HCT116 (cell line): Measurements from ENCODE around the gene CDHR4. TPM values are rescaled to one million over a fixed set of nuclear protein-coding genes. Genes with fewer than 3 reads are reported as not detected.

ENCODE experiments used
- ATAC-seq: fragments of 200-7000 bp; cut with Tn5 transposase; 2 replicates; pipeline ENCODE4 v1.9.1; 2020; ENCODE audit warnings: mild to moderate bottlenecking, moderate library complexity
- BruUV-seq: library from RNA; stranded (reverse); fragments of 400-500 nt; replicated peaks from 2 replicates; lab custom pipeline; 2021; lab: Mats Ljungman, UMichigan
- CTCF ChIA-PET: fragments of 300-600 bp; sonication (Branson Sonifier 250); formaldehyde crosslinking; loops from one replicate; lab custom pipeline; 2021; ENCODE audit warnings: antibody characterized with exemption; lab: Charles Lee
- POLR2A ChIA-PET: fragments of 300-600, 350-600 bp; sonication (Branson Sonifier 250); formaldehyde crosslinking; loops from one replicate; lab custom pipeline; 2021; ENCODE audit warnings: antibody characterized with exemption; lab: Charles Lee
- RAD21 ChIA-PET, 2 experiments: fragments of 300-600 bp; sonication (Branson Sonifier 250); formaldehyde crosslinking; loops; one replicate each; lab custom pipeline; 2023; ENCODE audit warnings: low total read pairs in 2 of 2; ENCODE audit not compliant: uncharacterized antibody in 2 of 2, unreplicated experiment in 2 of 2, low non-redundant PET in 1 of 2; lab: Charles Lee
- DNase-seq: peaks from one replicate; pipeline ENCODE4 v3.0.0-alpha.2; 2010; ENCODE audit warnings: low read depth, low spot score
- H2AFZ ChIP-seq: fragments of 200-600 bp; shearing (Covaris generic), sonication (generic); 2 replicates; pipeline ENCODE4 v1.6.1; 2017; ENCODE audit warnings: low read depth, mixed run types, mixed read lengths, antibody characterized with exemption, low read length; ENCODE audit not compliant: poor library complexity, severe bottlenecking
- H3K27ac ChIP-seq: 2 replicates; pipeline ENCODE4 v1.5.1; 2012; ENCODE audit warnings: low read depth, low read length
- H3K27me3 ChIP-seq: fragments of 200-600 bp; sonication (generic); 2 replicates; pipeline ENCODE4 v1.6.1; 2016; ENCODE audit warnings: mixed run types, low read length, mixed read lengths; ENCODE audit not compliant: insufficient read depth
- H3K36me3 ChIP-seq, 2 experiments: fragments of 200-500 bp in 1 of 2; fragments of 200-600 bp in 1 of 2; sonication (Bioruptor generic) in 1 of 2; sonication (generic) in 1 of 2; 2 replicates each; pipeline versions ENCODE4 v1.5.1 to v1.6.1; 2014 to 2016; ENCODE audit warnings: low read length in 2 of 2, inconsistent platforms in 1 of 2, mixed read lengths in 1 of 2, mixed run types in 1 of 2; ENCODE audit not compliant: insufficient read depth in 2 of 2, control insufficient read depth in 1 of 2
- H3K4me1 ChIP-seq, 2 experiments: fragments of 200-600 bp in 1 of 2; sonication (generic) in 1 of 2; 2 replicates each; pipeline versions ENCODE4 v1.5.1 to v1.6.1; 2012 to 2017; ENCODE audit warnings: low read length in 2 of 2, inconsistent platforms in 1 of 2, mild to moderate bottlenecking in 1 of 2, mixed read lengths in 1 of 2, mixed run types in 1 of 2, moderate library complexity in 1 of 2; ENCODE audit not compliant: insufficient read depth in 2 of 2, control insufficient read depth in 1 of 2
- H3K4me2 ChIP-seq: fragments of 200-600 bp; sonication (generic); 2 replicates; pipeline ENCODE4 v1.6.1; 2017; ENCODE audit warnings: mixed run types, low read length, mixed read lengths
- H3K4me3 ChIP-seq, 2 experiments: fragments of 200-600 bp in 1 of 2; sonication (generic) in 1 of 2; replicated peaks in 1 of 2; 2 replicates each; pipeline ENCODE4 v1.5.1; 2011 to 2016; ENCODE audit warnings: low read length in 2 of 2, control low read depth in 1 of 2, low read depth in 1 of 2, mild to moderate bottlenecking in 1 of 2, mixed read lengths in 1 of 2, mixed run types in 1 of 2
- H3K79me2 ChIP-seq: fragments of 200-600 bp; sonication (generic); 2 replicates; pipeline ENCODE4 v1.6.1; 2017; ENCODE audit warnings: mild to moderate bottlenecking, mixed run types, low read length, moderate library complexity, mixed read lengths; ENCODE audit not compliant: insufficient read depth
- H3K9ac ChIP-seq: fragments of 200-600 bp; sonication (generic); 2 replicates; pipeline ENCODE4 v1.6.1; 2016; ENCODE audit warnings: low read length, mixed read lengths
- H3K9me2 ChIP-seq: fragments of 200-600 bp; sonication (generic), shearing (Covaris generic); 2 replicates; pipeline ENCODE4 v1.6.1; 2017; ENCODE audit warnings: mixed run types, mild to moderate bottlenecking, moderate library complexity; ENCODE audit not compliant: insufficient read depth
- H3K9me3 ChIP-seq, 2 experiments: fragments of 200-500 bp in 1 of 2; fragments of 200-600 bp in 1 of 2; sonication (Bioruptor generic) in 1 of 2; sonication (generic) in 1 of 2; 2 replicates each; pipeline ENCODE4 v1.6.1; 2014 to 2017; ENCODE audit warnings: low read length in 2 of 2, mixed read lengths in 2 of 2, inconsistent platforms in 1 of 2, low read depth in 1 of 2, mild to moderate bottlenecking in 1 of 2, mixed run types in 1 of 2, moderate library complexity in 1 of 2; ENCODE audit not compliant: control insufficient read depth in 1 of 2, insufficient read depth in 1 of 2
- H4K20me1 ChIP-seq: fragments of 200-600 bp; sonication (generic), shearing (Covaris generic); 2 replicates; pipeline ENCODE4 v1.6.1; 2017; ENCODE audit warnings: mixed run types, mild to moderate bottlenecking, moderate library complexity; ENCODE audit not compliant: insufficient read depth
- CBX3 ChIP-seq: IDR thresholded peaks from 2 replicates; pipeline ENCODE4 v1.6.1; 2012; ENCODE audit warnings: low read depth
- CEBPB ChIP-seq: IDR thresholded peaks from 2 replicates; pipeline ENCODE4 v1.6.1; 2012; ENCODE audit warnings: low read depth
- EZH2 ChIP-seq: fragments of 200-600 bp; sonication (generic); IDR thresholded peaks from 2 replicates; pipeline ENCODE4 v1.6.1; 2017; ENCODE audit warnings: antibody characterized with exemption, mixed run types
- EZH2phosphoT487 ChIP-seq: fragments of 200-600 bp; IDR thresholded peaks from 2 replicates; pipeline ENCODE4 v1.6.1; 2018; ENCODE audit warnings: antibody characterized with exemption, borderline replicate concordance
- POLR2A ChIP-seq: IDR thresholded peaks from 2 replicates; pipeline ENCODE4 v1.7.0; 2011; ENCODE audit warnings: borderline replicate concordance; ENCODE audit not compliant: insufficient read depth, insufficient read length; ENCODE audit errors: extremely low read depth
- RAD21 ChIP-seq: IDR thresholded peaks from 2 replicates; pipeline ENCODE4 v1.6.1; 2012; ENCODE audit warnings: low read depth, mild to moderate bottlenecking
- SIN3A ChIP-seq: IDR thresholded peaks from 2 replicates; pipeline ENCODE4 v1.6.1; 2012; ENCODE audit warnings: low read depth
- SRF ChIP-seq: IDR thresholded peaks from 2 replicates; pipeline ENCODE4 v1.6.1; 2012; ENCODE audit warnings: low read depth
- ZFX ChIP-seq: fragments of 450-650 bp; IDR thresholded peaks from 2 replicates; pipeline ENCODE4 v1.6.1; 2017
- ZNF274 ChIP-seq: fragments of 200-500 bp; sonication (Bioruptor generic); IDR thresholded peaks from 2 replicates; pipeline ENCODE4 v1.6.1; 2014; ENCODE audit warnings: mild to moderate bottlenecking, low read depth, low read length, inconsistent platforms
- intact Hi-C: fragments of 100-400 bp; cut with micrococcal nuclease; formaldehyde crosslinking; loops from 2 replicates; pipeline ENCODE4 v1.10.0; 2022
- total RNA-seq: library from RNA; stranded (reverse); gene quantifications from one replicate; pipeline ENCODE4 v1.2.1, GENCODE V29; 2021; ENCODE audit not compliant: unreplicated experiment
- TF ChIP-seq, protein P1 (sequence below): IDR thresholded peaks from 2 replicates; pipeline ENCODE4 v1.6.1; 2012
- TF ChIP-seq, protein P2 (sequence below), 3 experiments: fragments of 200-600 bp in 1 of 3; sonication (generic) in 1 of 3; IDR thresholded peaks in 2 of 3; conservative IDR thresholded peaks in 1 of 3; 2 replicates each; pipeline ENCODE4 v1.5.1; 2012 to 2017; ENCODE audit warnings: low read depth in 2 of 3, low read length in 2 of 3, antibody characterized with exemption in 1 of 3, borderline replicate concordance in 1 of 3, control low read depth in 1 of 3, mild to moderate bottlenecking in 1 of 3, mixed read lengths in 1 of 3, mixed run types in 1 of 3, moderate library complexity in 1 of 3; ENCODE audit not compliant: insufficient read depth in 1 of 3
- TF ChIP-seq, protein P3 (sequence below): IDR thresholded peaks from 2 replicates; pipeline ENCODE4 v1.6.1; 2012; ENCODE audit warnings: low read depth

The CDHR4 gene
- total RNA-seq, 1 experiment from 2014 or later = not detected

DNA sequence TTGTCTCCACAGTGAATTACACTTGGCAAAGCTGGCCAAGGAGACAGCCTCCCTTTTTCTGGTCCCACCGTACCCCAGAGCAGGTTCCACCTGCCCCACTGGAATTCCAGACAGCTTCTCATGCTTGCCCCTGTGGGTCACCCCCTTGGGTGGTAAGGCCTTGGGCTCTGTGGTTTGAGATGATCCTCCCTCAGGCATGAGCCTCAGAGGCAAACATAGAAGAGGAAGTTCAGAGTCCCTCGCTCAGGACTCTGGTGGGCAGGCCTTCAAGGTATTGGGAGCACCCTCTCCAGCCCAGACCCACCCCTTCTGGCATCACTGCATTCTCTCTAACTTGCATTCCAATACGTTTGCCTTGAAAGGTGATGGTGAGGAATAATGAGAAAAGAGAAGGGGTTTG lies 31.7 kb upstream of the CDHR4 start:
- no peak for ATAC-seq
- H3K9ac ChIP-seq = no peak overlapping the region
- H3K79me2 ChIP-seq = no peaks in the 10 kb centered on the region
- no peak for TF ChIP-seq SIN3A
- TF ChIP-seq CEBPB = no peak
- TF ChIP-seq RAD21 = no peak
- TF ChIP-seq, protein P1, sequence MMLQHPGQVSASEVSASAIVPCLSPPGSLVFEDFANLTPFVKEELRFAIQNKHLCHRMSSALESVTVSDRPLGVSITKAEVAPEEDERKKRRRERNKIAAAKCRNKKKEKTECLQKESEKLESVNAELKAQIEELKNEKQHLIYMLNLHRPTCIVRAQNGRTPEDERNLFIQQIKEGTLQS = no peak
- no peak for TF ChIP-seq POLR2A
- TF ChIP-seq, protein P2, sequence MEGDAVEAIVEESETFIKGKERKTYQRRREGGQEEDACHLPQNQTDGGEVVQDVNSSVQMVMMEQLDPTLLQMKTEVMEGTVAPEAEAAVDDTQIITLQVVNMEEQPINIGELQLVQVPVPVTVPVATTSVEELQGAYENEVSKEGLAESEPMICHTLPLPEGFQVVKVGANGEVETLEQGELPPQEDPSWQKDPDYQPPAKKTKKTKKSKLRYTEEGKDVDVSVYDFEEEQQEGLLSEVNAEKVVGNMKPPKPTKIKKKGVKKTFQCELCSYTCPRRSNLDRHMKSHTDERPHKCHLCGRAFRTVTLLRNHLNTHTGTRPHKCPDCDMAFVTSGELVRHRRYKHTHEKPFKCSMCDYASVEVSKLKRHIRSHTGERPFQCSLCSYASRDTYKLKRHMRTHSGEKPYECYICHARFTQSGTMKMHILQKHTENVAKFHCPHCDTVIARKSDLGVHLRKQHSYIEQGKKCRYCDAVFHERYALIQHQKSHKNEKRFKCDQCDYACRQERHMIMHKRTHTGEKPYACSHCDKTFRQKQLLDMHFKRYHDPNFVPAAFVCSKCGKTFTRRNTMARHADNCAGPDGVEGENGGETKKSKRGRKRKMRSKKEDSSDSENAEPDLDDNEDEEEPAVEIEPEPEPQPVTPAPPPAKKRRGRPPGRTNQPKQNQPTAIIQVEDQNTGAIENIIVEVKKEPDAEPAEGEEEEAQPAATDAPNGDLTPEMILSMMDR (IDR thresholded peaks at IDR 0.05 in 2 of 3, conservative IDR thresholded peaks at IDR 0.05 in 1 of 3; ENCODE audit: borderline replicate concordance in 1 of 3, insufficient read depth in 1 of 3, low read depth in 2 of 3, low read length in 2 of 3) = no peak
- no peak for TF ChIP-seq EZH2phosphoT487
- TF ChIP-seq, protein P3, sequence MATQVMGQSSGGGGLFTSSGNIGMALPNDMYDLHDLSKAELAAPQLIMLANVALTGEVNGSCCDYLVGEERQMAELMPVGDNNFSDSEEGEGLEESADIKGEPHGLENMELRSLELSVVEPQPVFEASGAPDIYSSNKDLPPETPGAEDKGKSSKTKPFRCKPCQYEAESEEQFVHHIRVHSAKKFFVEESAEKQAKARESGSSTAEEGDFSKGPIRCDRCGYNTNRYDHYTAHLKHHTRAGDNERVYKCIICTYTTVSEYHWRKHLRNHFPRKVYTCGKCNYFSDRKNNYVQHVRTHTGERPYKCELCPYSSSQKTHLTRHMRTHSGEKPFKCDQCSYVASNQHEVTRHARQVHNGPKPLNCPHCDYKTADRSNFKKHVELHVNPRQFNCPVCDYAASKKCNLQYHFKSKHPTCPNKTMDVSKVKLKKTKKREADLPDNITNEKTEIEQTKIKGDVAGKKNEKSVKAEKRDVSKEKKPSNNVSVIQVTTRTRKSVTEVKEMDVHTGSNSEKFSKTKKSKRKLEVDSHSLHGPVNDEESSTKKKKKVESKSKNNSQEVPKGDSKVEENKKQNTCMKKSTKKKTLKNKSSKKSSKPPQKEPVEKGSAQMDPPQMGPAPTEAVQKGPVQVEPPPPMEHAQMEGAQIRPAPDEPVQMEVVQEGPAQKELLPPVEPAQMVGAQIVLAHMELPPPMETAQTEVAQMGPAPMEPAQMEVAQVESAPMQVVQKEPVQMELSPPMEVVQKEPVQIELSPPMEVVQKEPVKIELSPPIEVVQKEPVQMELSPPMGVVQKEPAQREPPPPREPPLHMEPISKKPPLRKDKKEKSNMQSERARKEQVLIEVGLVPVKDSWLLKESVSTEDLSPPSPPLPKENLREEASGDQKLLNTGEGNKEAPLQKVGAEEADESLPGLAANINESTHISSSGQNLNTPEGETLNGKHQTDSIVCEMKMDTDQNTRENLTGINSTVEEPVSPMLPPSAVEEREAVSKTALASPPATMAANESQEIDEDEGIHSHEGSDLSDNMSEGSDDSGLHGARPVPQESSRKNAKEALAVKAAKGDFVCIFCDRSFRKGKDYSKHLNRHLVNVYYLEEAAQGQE = no peak
- no peak for TF ChIP-seq SRF
- TF ChIP-seq EZH2 = no peak
- no peak for TF ChIP-seq ZFX
- TF ChIP-seq ZNF274 = no peak
- TF ChIP-seq CBX3 = no peak
- no peaks in the 10 kb centered on the region for H3K27me3 ChIP-seq
- H3K9me3 ChIP-seq = no peaks in the 10 kb centered on the region
- no peaks in the 10 kb centered on the region for H3K9me2 ChIP-seq
- H3K4me2 ChIP-seq = no peak overlapping the region
- intact Hi-C loops = no loop called here
- no TSS peak for BruUV-seq
- no peak overlapping the region for H3K27ac ChIP-seq
- no peak for DNase-seq
- RAD21 ChIA-PET = no interaction called here
- H3K4me1 ChIP-seq = no peaks in the 10 kb centered on the region
- no peaks in the 10 kb centered on the region for H4K20me1 ChIP-seq
- CTCF ChIA-PET = interaction anchor here (2.2 kb wide), 1 partner anchor 29 kb away, joined by 7 read pairs; the partner anchor contains the start of gene INKA1
- POLR2A ChIA-PET = no interaction called here
- H3K4me3 ChIP-seq = no peak overlapping the region
- H2AFZ ChIP-seq = no peak overlapping the region
- H3K36me3 ChIP-seq = peaks cover 12 to 34% of the 10 kb centered on the region in 2 experiments
